GM19193 (cell line): ENCODE data around the gene IRF4.
A peak's percentile ranks its signal among the peaks of the same experiment; 100 is the strongest.

Source experiments
- POLR2A ChIP-seq: IDR thresholded peaks from 4 replicates; pipeline ENCODE4 v1.6.1; 2011; ENCODE audit not compliant: insufficient read depth, insufficient read length; ENCODE audit errors: extremely low read depth

Gene IRF4

GRCh38 chr6:351011-351866, 40.3 kb upstream of the IRF4 start:
- TF ChIP-seq POLR2A = no peak

GRCh38 chr6:351867-352289, 39.7 kb upstream of the IRF4 start:
- TF ChIP-seq POLR2A = no peak

- TF ChIP-seq POLR2A = no peak
Measured at GRCh38 chr6:352474-352873, 39.1 kb upstream of the IRF4 start.

GRCh38 chr6:352896-353470, 38.6 kb upstream of the IRF4 start:
- no peak for TF ChIP-seq POLR2A

GRCh38 chr6:353642-354614, 37.6 kb upstream of the IRF4 start:
- peak; percentile 42 for TF ChIP-seq POLR2A

- no peak for TF ChIP-seq POLR2A
Measured at GRCh38 chr6:354631-355280, 36.8 kb upstream of the IRF4 start.

- TF ChIP-seq POLR2A = no peak
Measured at GRCh38 chr6:355373-356208, 36.0 kb upstream of the IRF4 start.

- peak; percentile 48 for TF ChIP-seq POLR2A
Measured at GRCh38 chr6:356828-357251, 34.7 kb upstream of the IRF4 start.

- TF ChIP-seq POLR2A = peak; percentile 11
Measured at GRCh38 chr6:357261-357790, 34.2 kb upstream of the IRF4 start.

- TF ChIP-seq POLR2A = no peak
Measured at GRCh38 chr6:357791-358341, 33.7 kb upstream of the IRF4 start.

- TF ChIP-seq POLR2A = no peak
Measured at GRCh38 chr6:358432-358831, 33.1 kb upstream of the IRF4 start.

GRCh38 chr6:358847-359246, 32.7 kb upstream of the IRF4 start:
- no peak for TF ChIP-seq POLR2A
